ENCODE results near the gene COPS3.

DNA sequence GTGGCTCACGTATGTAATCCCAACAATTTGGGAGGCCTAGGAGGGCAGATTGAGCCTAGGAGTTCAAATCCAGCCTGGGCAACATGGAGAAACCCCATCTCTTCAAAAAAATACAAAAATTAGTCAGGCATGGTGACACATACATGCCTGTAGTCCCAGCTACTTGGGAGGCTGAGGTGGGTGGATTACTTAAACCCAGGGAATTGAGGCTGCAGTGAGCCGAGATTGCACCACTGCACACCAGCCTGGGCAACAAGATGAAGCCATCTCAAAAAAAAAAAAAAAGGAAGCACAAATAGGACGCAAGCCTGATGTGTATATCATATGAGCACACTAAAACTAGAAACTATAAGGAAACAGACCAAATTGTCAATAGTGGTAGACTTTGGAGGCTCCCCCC lies 27.0 kb downstream of the COPS3 start:
- TF ChIP-seq, protein P1, sequence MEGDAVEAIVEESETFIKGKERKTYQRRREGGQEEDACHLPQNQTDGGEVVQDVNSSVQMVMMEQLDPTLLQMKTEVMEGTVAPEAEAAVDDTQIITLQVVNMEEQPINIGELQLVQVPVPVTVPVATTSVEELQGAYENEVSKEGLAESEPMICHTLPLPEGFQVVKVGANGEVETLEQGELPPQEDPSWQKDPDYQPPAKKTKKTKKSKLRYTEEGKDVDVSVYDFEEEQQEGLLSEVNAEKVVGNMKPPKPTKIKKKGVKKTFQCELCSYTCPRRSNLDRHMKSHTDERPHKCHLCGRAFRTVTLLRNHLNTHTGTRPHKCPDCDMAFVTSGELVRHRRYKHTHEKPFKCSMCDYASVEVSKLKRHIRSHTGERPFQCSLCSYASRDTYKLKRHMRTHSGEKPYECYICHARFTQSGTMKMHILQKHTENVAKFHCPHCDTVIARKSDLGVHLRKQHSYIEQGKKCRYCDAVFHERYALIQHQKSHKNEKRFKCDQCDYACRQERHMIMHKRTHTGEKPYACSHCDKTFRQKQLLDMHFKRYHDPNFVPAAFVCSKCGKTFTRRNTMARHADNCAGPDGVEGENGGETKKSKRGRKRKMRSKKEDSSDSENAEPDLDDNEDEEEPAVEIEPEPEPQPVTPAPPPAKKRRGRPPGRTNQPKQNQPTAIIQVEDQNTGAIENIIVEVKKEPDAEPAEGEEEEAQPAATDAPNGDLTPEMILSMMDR (IDR thresholded peaks at IDR 0.05; ENCODE audit: poor library complexity, severe bottlenecking), result no peak
- TF ChIP-seq POLR2AphosphoS5 (IDR thresholded peaks at IDR 0.05), result no peak
- TF ChIP-seq EZH2 (IDR thresholded peaks at IDR 0.05; ENCODE audit: borderline replicate concordance, insufficient read depth, low read length, poor library complexity, severe bottlenecking), result no peak
- TF ChIP-seq, protein P2, sequence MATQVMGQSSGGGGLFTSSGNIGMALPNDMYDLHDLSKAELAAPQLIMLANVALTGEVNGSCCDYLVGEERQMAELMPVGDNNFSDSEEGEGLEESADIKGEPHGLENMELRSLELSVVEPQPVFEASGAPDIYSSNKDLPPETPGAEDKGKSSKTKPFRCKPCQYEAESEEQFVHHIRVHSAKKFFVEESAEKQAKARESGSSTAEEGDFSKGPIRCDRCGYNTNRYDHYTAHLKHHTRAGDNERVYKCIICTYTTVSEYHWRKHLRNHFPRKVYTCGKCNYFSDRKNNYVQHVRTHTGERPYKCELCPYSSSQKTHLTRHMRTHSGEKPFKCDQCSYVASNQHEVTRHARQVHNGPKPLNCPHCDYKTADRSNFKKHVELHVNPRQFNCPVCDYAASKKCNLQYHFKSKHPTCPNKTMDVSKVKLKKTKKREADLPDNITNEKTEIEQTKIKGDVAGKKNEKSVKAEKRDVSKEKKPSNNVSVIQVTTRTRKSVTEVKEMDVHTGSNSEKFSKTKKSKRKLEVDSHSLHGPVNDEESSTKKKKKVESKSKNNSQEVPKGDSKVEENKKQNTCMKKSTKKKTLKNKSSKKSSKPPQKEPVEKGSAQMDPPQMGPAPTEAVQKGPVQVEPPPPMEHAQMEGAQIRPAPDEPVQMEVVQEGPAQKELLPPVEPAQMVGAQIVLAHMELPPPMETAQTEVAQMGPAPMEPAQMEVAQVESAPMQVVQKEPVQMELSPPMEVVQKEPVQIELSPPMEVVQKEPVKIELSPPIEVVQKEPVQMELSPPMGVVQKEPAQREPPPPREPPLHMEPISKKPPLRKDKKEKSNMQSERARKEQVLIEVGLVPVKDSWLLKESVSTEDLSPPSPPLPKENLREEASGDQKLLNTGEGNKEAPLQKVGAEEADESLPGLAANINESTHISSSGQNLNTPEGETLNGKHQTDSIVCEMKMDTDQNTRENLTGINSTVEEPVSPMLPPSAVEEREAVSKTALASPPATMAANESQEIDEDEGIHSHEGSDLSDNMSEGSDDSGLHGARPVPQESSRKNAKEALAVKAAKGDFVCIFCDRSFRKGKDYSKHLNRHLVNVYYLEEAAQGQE (IDR thresholded peaks at IDR 0.05; ENCODE audit: borderline replicate concordance), result no peak
- no peak for TF ChIP-seq SMC3 (conservative IDR thresholded peaks at IDR 0.05; ENCODE audit: poor library complexity)
- no peak for TF ChIP-seq TAF1 (IDR thresholded peaks at IDR 0.05; ENCODE audit: low read depth)
- no peak for TF ChIP-seq MXI1 (conservative IDR thresholded peaks at IDR 0.05; ENCODE audit: poor library complexity, severe bottlenecking)
